Muscle layer of colon (tissue), 2 donors: ENCODE data around the gene GNPTAB.
"Not testable (repeated sequence)": the region's sequence is repeated elsewhere in the genome, so short reads cannot be mapped to it uniquely, and the experiment has no call there.

Source experiments
- H3K27ac ChIP-seq: one replicate; pipeline ENCODE4 v1.7.0; 2013; ENCODE audit warnings: low read depth, mild to moderate bottlenecking, low read length, moderate library complexity
- H3K27me3 ChIP-seq, 2 donors: one replicate each; pipeline ENCODE4 v1.7.0; 2013; ENCODE audit warnings: low read length in 2 of 2, mild to moderate bottlenecking in 2 of 2; ENCODE audit not compliant: insufficient read depth in 2 of 2, control insufficient read depth in 1 of 2
- H3K36me3 ChIP-seq: one replicate; pipeline ENCODE4 v1.7.0; 2013; ENCODE audit warnings: mild to moderate bottlenecking, low read length; ENCODE audit not compliant: insufficient read depth
- H3K4me1 ChIP-seq: one replicate; pipeline ENCODE4 v1.7.0; 2013; ENCODE audit warnings: mild to moderate bottlenecking, low read length; ENCODE audit not compliant: insufficient read depth
- H3K4me3 ChIP-seq, 2 donors: one replicate each; pipeline ENCODE4 v1.7.0; 2013; ENCODE audit warnings: low read length in 2 of 2, low read depth in 1 of 2, mild to moderate bottlenecking in 1 of 2, moderate library complexity in 1 of 2
- H3K9ac ChIP-seq: one replicate; pipeline ENCODE4 v1.7.0; 2013; ENCODE audit warnings: low read length
- H3K9me3 ChIP-seq: one replicate; pipeline ENCODE4 v1.7.0; 2013; ENCODE audit warnings: mild to moderate bottlenecking, low read length
- donor health status: abdominal sarcoma.
- donor health status: Adenocarcinoma of cecum.

Gene GNPTAB

GRCh38 chr12:101862245-101862644 lies 31.5 kb upstream of the GNPTAB start:
- Histone ChIP-seq H3K9ac (no peak overlapping the region), H3K4me3 (no peak overlapping the region), H3K4me1 (no peaks in the 10 kb centered on the region)

GRCh38 chr12:101861688-101862087 lies 30.9 kb upstream of the GNPTAB start:
- not testable (repeated sequence) for H3K36me3 ChIP-seq, H3K4me1 ChIP-seq, H3K4me3 ChIP-seq, H3K27me3 ChIP-seq, H3K9ac ChIP-seq, H3K27ac ChIP-seq, H3K9me3 ChIP-seq

More at GRCh38 chr12:101862245-101862644, 31.5 kb upstream of the GNPTAB start:
- no peaks in the 10 kb centered on the region for H3K36me3 ChIP-seq
- no peaks in the 10 kb centered on the region for H3K9me3 ChIP-seq
- H3K27me3 ChIP-seq, result no peaks in the 10 kb centered on the region
- H3K27ac ChIP-seq, result no peak overlapping the region

- no peaks in the 10 kb centered on the region for H3K9me3 ChIP-seq
- no peak overlapping the region for H3K4me3 ChIP-seq
- no peaks in the 10 kb centered on the region for H3K27me3 ChIP-seq
- H3K4me1 ChIP-seq, result peaks cover 10% of the 10 kb centered on the region
- H3K27ac ChIP-seq, result no peak overlapping the region
- H3K9ac ChIP-seq, result no peak overlapping the region
- no peaks in the 10 kb centered on the region for H3K36me3 ChIP-seq
Measured at GRCh38 chr12:101859664-101860607, 29.2 kb upstream of the GNPTAB start.

- H3K9ac ChIP-seq, result no peak overlapping the region
- no peak overlapping the region for H3K27ac ChIP-seq
- no peaks in the 10 kb centered on the region for H3K9me3 ChIP-seq
- H3K36me3 ChIP-seq, result no peaks in the 10 kb centered on the region
- peaks cover 14% of the 10 kb centered on the region for H3K4me1 ChIP-seq
- H3K4me3 ChIP-seq, result no peak overlapping the region
- H3K27me3 ChIP-seq, result no peaks in the 10 kb centered on the region
Measured at GRCh38 chr12:101858361-101858760, 27.6 kb upstream of the GNPTAB start.

- H3K9me3 ChIP-seq, result no peaks in the 10 kb centered on the region
- H3K27me3 ChIP-seq, result no peaks in the 10 kb centered on the region
- H3K27ac ChIP-seq, result no peak overlapping the region
- peaks cover 14% of the 10 kb centered on the region for H3K4me1 ChIP-seq
- no peak overlapping the region for H3K4me3 ChIP-seq
- no peak overlapping the region for H3K9ac ChIP-seq
- H3K36me3 ChIP-seq, result no peaks in the 10 kb centered on the region
Measured at GRCh38 chr12:101857043-101857558, 26.3 kb upstream of the GNPTAB start.

- not testable (repeated sequence) for H3K36me3 ChIP-seq, H3K27ac ChIP-seq, H3K9me3 ChIP-seq, H3K4me3 ChIP-seq, H3K9ac ChIP-seq, H3K27me3 ChIP-seq
- peaks cover 14% of the 10 kb centered on the region for H3K4me1 ChIP-seq
Measured at GRCh38 chr12:101856614-101857013, 25.9 kb upstream of the GNPTAB start.

- H3K9me3 ChIP-seq, result no peaks in the 10 kb centered on the region
- no peaks in the 10 kb centered on the region for H3K27me3 ChIP-seq
- H3K4me3 ChIP-seq, result no peak overlapping the region
- H3K27ac ChIP-seq, result no peak overlapping the region
- H3K36me3 ChIP-seq, result no peaks in the 10 kb centered on the region
- H3K4me1 ChIP-seq, result peaks cover 14% of the 10 kb centered on the region
- no peak overlapping the region for H3K9ac ChIP-seq
Measured at GRCh38 chr12:101855976-101856375, 25.2 kb upstream of the GNPTAB start.

- Histone ChIP-seq H3K27me3 (no peaks in the 10 kb centered on the region), H3K9ac (no peak overlapping the region), H3K36me3 (no peaks in the 10 kb centered on the region), H3K4me1 (peaks cover 14% of the 10 kb centered on the region), H3K27ac (no peak overlapping the region), H3K4me3 (no peak overlapping the region), H3K9me3 (no peaks in the 10 kb centered on the region)
Measured at GRCh38 chr12:101855364-101855884, 24.7 kb upstream of the GNPTAB start.

GRCh38 chr12:101854747-101855146 lies 24.0 kb upstream of the GNPTAB start:
- Histone ChIP-seq H3K27me3 (no peaks in the 10 kb centered on the region), H3K4me3 (no peak overlapping the region), H3K27ac (no peak overlapping the region), H3K9ac (no peak overlapping the region), H3K4me1 (peaks cover 14% of the 10 kb centered on the region), H3K36me3 (no peaks in the 10 kb centered on the region), H3K9me3 (no peaks in the 10 kb centered on the region)

- Histone ChIP-seq H3K27ac (no peak overlapping the region), H3K36me3 (no peaks in the 10 kb centered on the region), H3K4me1 (peaks cover 14% of the 10 kb centered on the region), H3K27me3 (no peaks in the 10 kb centered on the region), H3K4me3 (no peak overlapping the region), H3K9me3 (no peaks in the 10 kb centered on the region), H3K9ac (no peak overlapping the region)
Measured at GRCh38 chr12:101852998-101853397, 22.2 kb upstream of the GNPTAB start.

- no peaks in the 10 kb centered on the region for H3K36me3 ChIP-seq
- no peak overlapping the region for H3K9ac ChIP-seq
- no peak overlapping the region for H3K27ac ChIP-seq
Measured at GRCh38 chr12:101850199-101850598, 19.4 kb upstream of the GNPTAB start.

More at GRCh38 chr12:101850199-101850598, 19.4 kb upstream of the GNPTAB start:
- H3K27me3 ChIP-seq, result no peaks in the 10 kb centered on the region
- H3K4me3 ChIP-seq, result no peak overlapping the region
- no peaks in the 10 kb centered on the region for H3K9me3 ChIP-seq
- H3K4me1 ChIP-seq, result peaks cover 7% of the 10 kb centered on the region
